Activated CD8-positive, alpha-beta memory T cell treated with anti-CD3 and anti-CD28 coated beads for 1 hour (primary cell): Measurements from ENCODE around the gene DISP1.
"Not testable (repeated sequence)": the region's sequence is repeated elsewhere in the genome, so short reads cannot be mapped to it uniquely, and the experiment has no call there.

Source experiments
- DNase-seq, 2 donors: peaks; one replicate each; pipeline ENCODE4 v3.0.0-alpha.2; 2020; ENCODE audit warnings: low read depth in 1 of 2; ENCODE audit errors: extremely low read depth in 1 of 2

The DISP1 gene

GRCh38 chr1:222850550-222850949 lies 35.7 kb downstream of the DISP1 start:
- not testable (repeated sequence) for DNase-seq

GRCh38 chr1:222852326-222852725 lies 37.5 kb downstream of the DISP1 start:
- no peak for DNase-seq

- DNase-seq, result no peak
Observed at GRCh38 chr1:222861062-222861461, 46.2 kb downstream of the DISP1 start.
